LoVo (cell line): Measurements from ENCODE around the gene EEIG1.

Experiments used
- DNase-seq: peaks from one replicate; pipeline ENCODE4 v3.0.0-alpha.2; 2016; ENCODE audit warnings: low spot score

Gene EEIG1

DNA sequence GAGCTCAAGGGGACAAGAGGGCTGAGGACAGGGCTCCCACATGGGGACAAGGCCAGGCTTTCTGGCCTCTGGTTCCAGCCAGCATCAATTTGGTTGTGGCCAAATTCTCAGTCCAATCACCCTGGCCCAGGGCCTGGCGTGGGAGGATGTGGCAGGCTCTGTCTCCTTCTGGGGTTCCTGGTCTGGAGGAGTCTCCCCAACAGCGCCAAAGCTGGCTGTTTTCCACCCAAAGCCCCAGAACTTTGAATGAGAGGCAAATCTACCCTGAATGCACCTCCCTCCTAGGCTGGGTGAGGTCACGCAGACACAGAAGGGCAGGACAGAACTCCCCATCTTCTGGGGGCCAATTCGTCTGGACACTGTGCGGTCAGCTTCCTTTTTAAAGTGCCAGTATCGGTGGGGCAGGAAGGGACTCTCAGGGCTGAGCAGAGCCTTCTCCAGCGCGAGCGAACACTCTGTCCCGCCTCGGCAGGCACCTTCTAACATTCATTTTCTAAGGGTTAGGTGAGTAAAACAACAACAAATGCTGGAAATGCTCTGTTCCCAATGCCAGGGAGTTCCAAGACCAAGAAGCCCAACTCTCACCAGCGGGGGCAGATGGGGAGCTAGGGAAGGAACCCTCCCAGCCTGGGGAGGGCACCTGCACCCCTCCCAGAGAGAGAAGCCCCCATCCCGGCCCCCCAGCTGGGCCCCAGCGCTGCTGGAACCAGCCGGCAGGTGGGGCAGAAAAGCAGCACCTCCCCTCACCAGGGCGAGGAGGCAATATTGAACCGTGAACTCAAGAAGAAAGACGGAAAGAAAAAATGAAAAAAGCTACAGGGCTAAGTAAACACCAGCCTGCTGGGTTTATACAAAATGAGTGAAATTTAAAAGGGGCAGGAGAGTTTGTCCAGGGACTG lies 39.5 kb downstream of the EEIG1 start:
- no peak for DNase-seq

DNA sequence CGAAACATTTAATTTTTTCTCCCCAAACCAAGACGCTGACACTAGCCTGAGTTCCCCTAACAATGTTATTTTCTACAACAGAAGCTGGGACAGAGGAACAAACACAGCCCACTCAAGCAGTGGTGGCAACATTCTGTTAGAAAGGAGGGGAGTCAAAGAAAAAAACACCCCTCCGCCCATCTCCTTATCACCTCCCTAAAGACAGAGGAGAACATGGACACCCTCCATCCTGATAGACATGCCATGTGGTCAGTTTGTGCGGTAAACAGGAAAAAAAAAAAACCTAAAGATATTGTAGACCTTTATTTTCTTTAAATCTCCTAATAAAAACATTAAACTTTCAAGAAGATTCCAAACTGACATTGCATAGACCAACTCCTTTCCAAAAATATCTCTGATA lies 40.2 kb downstream of the EEIG1 start:
- no peak for DNase-seq

DNA sequence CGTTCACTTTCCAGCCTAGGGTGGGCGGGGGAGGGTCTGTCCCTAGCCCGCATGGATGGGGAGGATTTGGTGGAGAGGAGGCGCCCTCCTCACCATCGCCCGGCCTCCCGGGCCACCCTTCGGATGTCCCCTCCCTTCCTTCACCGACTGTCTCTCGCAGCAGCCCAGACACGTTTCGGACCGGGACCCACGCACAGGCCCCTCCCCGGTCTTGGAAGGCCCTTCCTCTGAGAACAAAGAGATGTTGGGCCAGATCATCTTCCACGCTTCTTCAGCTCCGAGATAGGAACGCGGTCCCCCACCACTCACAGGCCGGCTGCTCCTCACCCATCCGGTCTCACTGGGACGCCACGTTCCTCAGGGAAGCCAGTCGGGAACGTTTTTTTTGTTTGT lies 42.5 kb downstream of the EEIG1 start:
- no peak for DNase-seq

DNA sequence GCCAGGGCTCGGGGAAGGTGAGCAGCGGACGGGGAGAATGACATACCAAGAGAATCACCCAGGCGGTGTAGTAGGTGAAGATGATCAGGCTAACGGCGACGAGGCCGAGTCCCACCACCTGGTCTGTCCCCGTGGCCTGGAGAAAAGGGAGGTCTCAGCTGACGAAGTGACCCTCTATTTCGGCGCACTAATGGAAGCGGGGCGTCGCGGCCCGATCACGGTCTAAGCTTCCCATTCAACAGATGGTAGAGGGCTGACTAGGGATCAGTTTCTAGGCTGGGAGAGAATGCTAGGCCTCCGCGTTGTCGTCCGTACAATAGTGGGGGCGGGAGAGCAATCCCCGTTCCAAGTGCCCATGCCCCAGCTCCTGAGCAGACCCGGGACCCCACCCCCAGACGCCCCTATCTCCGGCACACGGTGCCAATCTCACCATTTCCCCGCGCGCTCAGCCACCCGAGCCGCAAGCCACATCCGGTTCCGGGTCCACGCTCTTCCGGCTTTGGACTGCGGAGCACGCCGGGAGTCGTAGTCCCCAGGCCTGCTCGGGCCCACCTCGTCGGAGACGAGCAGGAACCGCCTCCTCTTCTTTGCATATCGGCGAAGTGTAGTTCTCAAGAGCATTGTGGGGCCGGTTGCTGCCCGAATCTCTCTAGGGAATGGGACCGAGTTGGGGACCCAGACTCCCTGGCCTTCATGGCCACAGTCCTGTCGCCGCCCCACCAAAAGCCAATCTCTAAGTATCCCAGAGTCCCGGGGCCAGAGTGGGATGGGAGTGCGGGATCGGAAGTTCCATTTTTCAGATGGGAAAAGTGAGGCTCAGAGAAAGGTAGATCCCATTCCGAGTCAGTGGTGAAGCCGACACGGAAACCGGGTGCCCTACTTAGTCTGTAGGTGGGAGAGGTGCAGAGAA lies 43.1 kb downstream of the EEIG1 start, which contains the start of gene DPM2:
TSS of gene DPM2 (minus strand) at position 467 of the 910 bp plus-strand sequence. CDS start at position 433, 34 bp downstream.
- DNase-seq, result peak; percentile 81

DNA sequence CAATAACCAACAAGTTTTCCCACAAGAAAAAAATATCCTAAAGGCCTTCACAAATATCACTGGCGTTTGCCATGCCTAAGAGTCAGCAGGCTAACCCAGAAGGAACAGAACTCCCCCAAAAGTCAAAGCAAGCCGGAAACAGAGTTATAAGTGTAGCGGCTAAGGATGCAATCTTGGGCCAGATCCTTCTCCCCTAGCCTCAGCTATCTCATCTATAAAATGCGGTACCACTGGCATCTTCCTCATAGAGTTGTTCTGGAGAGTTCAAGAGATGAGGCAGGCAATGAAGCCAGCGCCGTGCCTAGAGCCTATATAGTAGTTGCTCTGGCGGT lies 43.8 kb downstream of the EEIG1 start:
- DNase-seq, result no peak

DNA sequence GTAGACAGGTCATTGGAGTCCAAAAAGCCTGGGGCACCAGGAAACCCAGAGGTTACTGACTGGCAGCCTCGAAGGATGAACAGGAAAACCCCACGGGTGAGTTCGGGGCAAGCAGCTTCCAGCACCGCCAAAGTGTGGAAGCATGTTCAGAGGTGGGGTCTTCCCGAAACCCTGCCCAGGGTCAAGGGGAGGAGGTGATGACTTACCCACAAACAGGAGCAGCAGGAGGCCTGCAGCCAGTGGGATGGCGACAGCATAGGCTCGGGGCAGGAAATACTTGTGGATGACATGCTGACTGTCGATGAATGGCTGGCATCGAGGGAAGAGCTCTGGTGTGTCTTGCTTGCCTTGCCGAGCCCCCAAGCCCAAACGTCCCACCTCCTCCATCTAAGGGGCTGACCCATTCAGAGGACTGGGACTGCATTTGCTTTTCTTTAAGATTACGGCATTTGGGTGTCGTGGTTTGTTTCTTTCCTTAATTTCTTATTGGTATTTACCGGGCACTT lies 44.4 kb downstream of the EEIG1 start:
- DNase-seq, result no peak

DNA sequence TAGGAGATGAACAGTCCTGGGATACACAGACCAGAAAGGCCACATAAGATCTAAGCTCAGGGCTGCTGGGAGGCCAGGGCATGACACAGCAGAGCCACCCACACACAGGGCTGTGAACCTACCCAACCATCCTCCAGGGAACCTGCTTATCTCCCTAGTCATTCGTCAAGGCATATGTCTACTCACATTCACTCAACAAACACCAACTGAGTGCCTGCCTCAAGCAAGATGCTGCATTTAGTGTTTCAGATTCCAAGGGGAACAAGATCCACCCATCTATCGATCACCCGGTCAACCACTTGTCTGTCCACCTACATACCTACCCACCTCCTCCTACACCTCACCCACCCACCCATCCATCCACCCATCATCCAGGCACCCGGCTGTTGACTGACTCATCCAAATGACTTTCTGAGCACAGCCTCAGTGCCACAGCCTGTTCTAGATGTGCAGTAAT lies 45.0 kb downstream of the EEIG1 start:
- DNase-seq, result no peak

DNA sequence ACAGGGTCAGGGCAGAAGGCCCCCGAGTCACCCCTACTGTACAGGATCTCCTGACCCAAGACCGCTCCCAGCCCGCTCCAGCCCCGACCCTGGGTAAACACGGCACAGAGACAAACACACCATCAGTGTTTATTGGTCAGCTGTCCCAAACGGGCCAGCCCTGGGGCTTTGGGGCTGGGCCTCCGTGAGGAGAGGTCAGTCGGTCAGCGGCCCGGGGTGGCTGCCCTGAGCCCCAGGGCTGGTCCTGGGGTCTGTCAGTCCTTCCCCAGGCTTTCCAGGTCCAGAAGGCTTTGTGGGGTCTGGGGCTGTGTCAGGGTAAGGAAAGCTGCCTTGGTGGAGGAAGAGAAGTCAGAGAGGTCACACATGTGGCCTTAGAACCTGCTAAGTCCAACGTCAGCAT lies 45.8 kb downstream of the EEIG1 start:
- DNase-seq, result no peak

DNA sequence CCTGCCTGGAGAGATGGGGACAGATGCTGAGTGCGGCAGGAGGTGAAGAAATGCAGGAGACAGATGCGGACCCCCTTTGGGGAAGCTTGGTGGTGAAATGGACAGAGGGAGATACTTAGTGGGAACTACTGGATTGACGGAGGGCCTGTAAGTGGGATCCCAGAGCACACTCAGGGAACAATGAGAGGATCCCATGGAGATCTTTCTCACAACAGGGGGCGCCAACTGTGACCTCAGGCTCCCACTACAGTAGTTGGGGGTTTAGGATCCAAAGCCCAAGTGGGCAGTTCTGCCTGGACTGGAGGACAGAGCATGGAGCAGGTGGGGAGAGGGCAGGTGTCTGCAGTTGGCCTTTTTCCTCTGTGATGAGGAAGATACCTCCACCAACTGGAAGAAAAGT lies 46.5 kb downstream of the EEIG1 start:
- no peak for DNase-seq

DNA sequence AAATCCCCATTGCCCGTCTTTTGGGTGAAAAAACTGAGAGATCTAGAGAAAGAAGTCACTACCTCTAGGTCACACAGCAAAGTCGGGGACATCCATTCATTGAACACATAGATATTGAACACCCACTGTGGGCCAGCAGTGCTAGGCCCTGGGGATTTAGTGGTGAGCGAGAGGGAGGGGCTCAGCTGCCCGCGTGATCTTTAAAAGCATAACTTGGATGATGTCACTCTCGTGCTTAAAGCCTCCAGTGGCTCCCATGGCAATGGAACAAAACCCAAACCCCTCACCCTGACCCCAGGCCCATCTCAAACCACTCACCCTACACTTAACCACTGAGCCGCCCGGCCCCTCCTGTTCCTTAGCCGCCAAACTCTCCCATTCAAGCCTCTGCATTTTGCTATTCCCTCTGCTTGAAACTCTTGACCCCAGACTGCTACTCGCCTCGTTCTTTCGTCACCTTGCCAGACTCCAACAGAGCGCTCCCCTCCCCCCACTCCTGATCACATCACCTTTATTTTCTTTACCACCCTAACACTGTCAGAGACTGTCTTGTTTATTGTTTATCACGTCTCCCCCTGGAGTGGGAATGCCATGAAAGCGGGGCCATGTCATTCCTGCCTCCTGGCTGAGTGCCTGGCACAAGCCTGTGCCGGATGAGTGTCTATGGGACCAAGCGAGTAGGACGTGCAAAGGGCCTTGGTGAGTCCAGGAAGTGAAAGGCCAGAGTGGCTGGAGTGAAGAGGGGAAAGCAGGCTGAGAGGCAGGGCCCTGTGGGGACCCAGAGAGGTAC lies 49.5 kb downstream of the EEIG1 start:
- no peak for DNase-seq
